Measurements from ENCODE around the gene POMT1. TPM values are rescaled to one million over a fixed set of nuclear protein-coding genes. Genes with fewer than 3 reads are reported as not detected.
"Not testable (repeated sequence)": the region's sequence is repeated elsewhere in the genome, so short reads cannot be mapped to it uniquely, and the experiment has no call there.

The POMT1 gene
- total RNA-seq, 2 donors from 2014 or later = 13.7 to 16.4 TPM

- no peak overlapping the region for H3K4me3 ChIP-seq
- no peak overlapping the region for H3K27ac ChIP-seq
- TF ChIP-seq CTCF (IDR thresholded peaks at IDR 0.05) = no peak
- peaks cover 0 to under 1% of the 10 kb centered on the region in 2 donors for H3K4me1 ChIP-seq
- no peak for DNase-seq (ENCODE audit: low spot score)
- peaks cover 65% of the 10 kb centered on the region for H3K36me3 ChIP-seq
- no peaks in the 10 kb centered on the region for H3K9me3 ChIP-seq
- H3K27me3 ChIP-seq = no peaks in the 10 kb centered on the region
Measured at GRCh38 chr9:131511880-131512279, 9.2 kb downstream of the POMT1 start.

GRCh38 chr9:131513177-131513576, 10.5 kb downstream of the POMT1 start:
- Histone ChIP-seq H3K4me3 (no peak overlapping the region), H3K27ac (no peak overlapping the region), H3K27me3 (no peaks in the 10 kb centered on the region), H3K9me3 (no peaks in the 10 kb centered on the region), H3K4me1 (peaks cover 0 to 13% of the 10 kb centered on the region in 2 donors), H3K36me3 (peaks cover 65% of the 10 kb centered on the region)
- no peak for DNase-seq (ENCODE audit: low spot score)
- no peak for TF ChIP-seq CTCF (IDR thresholded peaks at IDR 0.05)

- H3K9me3 ChIP-seq; H3K4me3 ChIP-seq; H3K27me3 ChIP-seq; DNase-seq (ENCODE audit: low spot score); H3K27ac ChIP-seq: not testable (repeated sequence)
- peaks cover 0 to 17% of the 10 kb centered on the region in 2 donors for H3K4me1 ChIP-seq
- H3K36me3 ChIP-seq = peaks cover 77% of the 10 kb centered on the region
Measured at GRCh38 chr9:131515559-131516031, 12.9 kb downstream of the POMT1 start.

GRCh38 chr9:131516100-131516499, 13.4 kb downstream of the POMT1 start:
- Histone ChIP-seq H3K4me3 (no peak overlapping the region), H3K4me1 (peaks cover 0 to 17% of the 10 kb centered on the region in 2 donors), H3K27me3 (no peaks in the 10 kb centered on the region), H3K9me3 (no peaks in the 10 kb centered on the region), H3K27ac (no peak overlapping the region), H3K36me3 (peaks cover 77% of the 10 kb centered on the region)
- no peak for DNase-seq (ENCODE audit: low spot score)
- no peak for TF ChIP-seq CTCF (IDR thresholded peaks at IDR 0.05)

- no peak for DNase-seq (ENCODE audit: low spot score)
- no peak overlapping the region for H3K27ac ChIP-seq
- no peaks in the 10 kb centered on the region for H3K27me3 ChIP-seq
- H3K4me3 ChIP-seq = no peak overlapping the region
- peaks cover 0 to 17% of the 10 kb centered on the region in 2 donors for H3K4me1 ChIP-seq
- peaks cover 77% of the 10 kb centered on the region for H3K36me3 ChIP-seq
- no peak for TF ChIP-seq CTCF (IDR thresholded peaks at IDR 0.05)
- H3K9me3 ChIP-seq = no peaks in the 10 kb centered on the region
Measured at GRCh38 chr9:131516930-131517329, 14.2 kb downstream of the POMT1 start.

GRCh38 chr9:131517761-131518190, 15.1 kb downstream of the POMT1 start:
- no peaks in the 10 kb centered on the region for H3K27me3 ChIP-seq
- H3K36me3 ChIP-seq = peaks cover 77% of the 10 kb centered on the region
- H3K9me3 ChIP-seq = no peaks in the 10 kb centered on the region
- H3K27ac ChIP-seq = peak overlapping the region; percentile 54 to 64
- H3K4me1 ChIP-seq = peaks cover 0 to 17% of the 10 kb centered on the region in 2 donors
- no peak overlapping the region for H3K4me3 ChIP-seq
- no peak for TF ChIP-seq CTCF (IDR thresholded peaks at IDR 0.05)
- DNase-seq (ENCODE audit: low spot score) = no peak

All from right atrium auricular region (tissue), 2 donors.